ENCODE results near the gene WDR27. TPM values are rescaled to one million over a fixed set of nuclear protein-coding genes. Genes with fewer than 3 reads are reported as not detected.

The WDR27 gene
- total RNA-seq, 4 donors from 2014 or later, result 2.8 to 31.6 (median 4.0) TPM

DNA sequence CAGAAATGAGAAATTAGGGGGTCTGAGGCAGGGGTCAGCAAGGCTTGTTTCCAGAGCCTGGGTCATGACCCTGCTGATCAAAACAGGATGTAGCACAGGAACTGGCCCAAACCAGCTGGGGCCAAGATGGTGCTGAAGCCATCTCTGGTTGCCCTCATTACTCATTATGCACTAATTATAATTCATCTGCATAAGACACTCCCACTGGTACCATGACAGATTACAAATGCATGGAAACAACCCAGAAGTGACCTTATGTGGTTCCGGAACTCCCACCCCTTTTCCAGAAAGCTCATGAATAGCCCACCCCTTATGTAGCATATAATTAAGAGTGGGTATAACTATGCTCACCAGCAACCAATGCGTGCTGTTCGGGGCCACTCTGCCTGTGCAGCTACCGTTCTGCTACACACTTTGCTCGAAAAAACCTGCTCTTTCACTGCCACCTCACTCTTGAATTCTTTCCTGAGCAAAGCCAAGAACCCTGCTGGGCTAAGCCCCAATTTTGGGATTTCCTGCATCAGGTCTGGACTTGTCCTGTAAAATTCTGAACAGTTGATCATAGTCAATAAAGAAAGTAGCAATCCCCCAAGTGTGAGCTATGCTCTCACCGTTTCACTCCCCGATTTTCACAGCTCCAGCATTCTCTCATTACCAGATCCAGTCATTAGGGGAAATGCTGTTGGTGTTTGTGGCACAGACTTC, 122.3 kb downstream of the WDR27 start:
- TF ChIP-seq POLR2A (IDR thresholded peaks at IDR 0.05), result no peak
- TF ChIP-seq, protein P1, sequence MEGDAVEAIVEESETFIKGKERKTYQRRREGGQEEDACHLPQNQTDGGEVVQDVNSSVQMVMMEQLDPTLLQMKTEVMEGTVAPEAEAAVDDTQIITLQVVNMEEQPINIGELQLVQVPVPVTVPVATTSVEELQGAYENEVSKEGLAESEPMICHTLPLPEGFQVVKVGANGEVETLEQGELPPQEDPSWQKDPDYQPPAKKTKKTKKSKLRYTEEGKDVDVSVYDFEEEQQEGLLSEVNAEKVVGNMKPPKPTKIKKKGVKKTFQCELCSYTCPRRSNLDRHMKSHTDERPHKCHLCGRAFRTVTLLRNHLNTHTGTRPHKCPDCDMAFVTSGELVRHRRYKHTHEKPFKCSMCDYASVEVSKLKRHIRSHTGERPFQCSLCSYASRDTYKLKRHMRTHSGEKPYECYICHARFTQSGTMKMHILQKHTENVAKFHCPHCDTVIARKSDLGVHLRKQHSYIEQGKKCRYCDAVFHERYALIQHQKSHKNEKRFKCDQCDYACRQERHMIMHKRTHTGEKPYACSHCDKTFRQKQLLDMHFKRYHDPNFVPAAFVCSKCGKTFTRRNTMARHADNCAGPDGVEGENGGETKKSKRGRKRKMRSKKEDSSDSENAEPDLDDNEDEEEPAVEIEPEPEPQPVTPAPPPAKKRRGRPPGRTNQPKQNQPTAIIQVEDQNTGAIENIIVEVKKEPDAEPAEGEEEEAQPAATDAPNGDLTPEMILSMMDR (IDR thresholded peaks at IDR 0.05 in 4 of 5, conservative IDR thresholded peaks at IDR 0.05 in 1 of 5), result no peak
- H3K27ac ChIP-seq, result no peak overlapping the region
- H3K4me1 ChIP-seq, result no peaks in the 10 kb centered on the region
- DNase-seq (no peak), ATAC-seq (no peak)
- no peaks in the 10 kb centered on the region for H3K36me3 ChIP-seq
- H3K4me3 ChIP-seq, result no peak overlapping the region
- H3K27me3 ChIP-seq, result no peaks in the 10 kb centered on the region
- no peaks in the 10 kb centered on the region for H3K9me3 ChIP-seq
- in situ Hi-C loops (cut with MboI; ENCODE audit: low sequenced_read_pairs in 4 of 4), result no loop called here
- intact Hi-C loops (cut with DNase I; ENCODE audit: low total_unique reads), result no loop called here

DNA sequence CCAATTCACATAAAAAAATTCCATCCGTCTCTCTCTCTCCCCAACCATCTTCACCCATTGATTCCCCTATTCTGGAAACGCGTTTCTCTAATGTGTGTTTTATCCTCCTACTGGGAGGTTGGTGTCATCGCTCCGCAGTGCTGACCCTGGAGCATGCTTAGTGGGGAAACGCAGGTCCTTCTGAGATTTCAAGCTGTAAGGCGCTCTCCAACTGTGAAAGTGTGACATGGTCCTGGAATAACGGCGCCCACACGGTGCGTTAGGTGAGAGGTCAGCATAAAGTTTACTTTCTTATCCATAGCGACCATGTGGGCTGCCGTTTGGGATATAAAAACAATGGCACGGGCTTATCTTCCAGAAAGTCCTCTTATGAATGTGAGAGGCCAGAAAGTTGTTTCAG, 123.9 kb downstream of the WDR27 start:
- Histone ChIP-seq H3K4me1 (no peaks in the 10 kb centered on the region), H3K4me3 (no peak overlapping the region), H3K9me3 (no peaks in the 10 kb centered on the region), H3K27me3 (no peaks in the 10 kb centered on the region), H3K36me3 (no peaks in the 10 kb centered on the region), H3K27ac (no peak overlapping the region)
- in situ Hi-C loops (cut with MboI; ENCODE audit: low sequenced_read_pairs in 4 of 4) (no loop called here), intact Hi-C loops (cut with DNase I; ENCODE audit: low total_unique reads) (no loop called here)
- TF ChIP-seq, protein P1 (IDR thresholded peaks at IDR 0.05 in 4 of 5, conservative IDR thresholded peaks at IDR 0.05 in 1 of 5), result no peak
- no peak for TF ChIP-seq POLR2A (IDR thresholded peaks at IDR 0.05)
- no peak for DNase-seq
- ATAC-seq, result no peak

DNA sequence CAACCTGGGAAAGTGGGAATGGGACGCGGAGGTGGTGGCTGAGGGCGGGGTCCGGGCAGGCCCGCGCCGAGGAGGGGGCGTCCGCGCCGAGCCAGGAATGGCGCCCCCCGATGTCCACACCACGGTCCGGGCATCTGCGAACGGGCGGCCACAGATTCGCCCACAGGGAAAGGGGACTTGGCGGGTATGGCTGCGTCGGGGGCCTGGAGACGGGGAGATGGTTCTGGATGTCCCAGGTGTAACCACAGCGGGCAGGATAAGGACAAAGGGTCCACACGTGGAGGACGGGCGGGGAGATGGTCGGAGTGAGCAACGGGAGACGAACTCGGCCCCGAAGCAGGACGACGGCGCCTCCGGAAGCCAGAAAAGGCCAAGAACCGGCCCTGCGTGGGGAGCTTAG, 124.6 kb downstream of the WDR27 start:
- Histone ChIP-seq H3K4me1 (no peaks in the 10 kb centered on the region), H3K9me3 (no peaks in the 10 kb centered on the region), H3K27me3 (no peaks in the 10 kb centered on the region), H3K36me3 (no peaks in the 10 kb centered on the region), H3K27ac (no peak overlapping the region), H3K4me3 (peak overlapping the region in 1 of 4 donors; percentile 15)
- intact Hi-C loops (cut with DNase I; ENCODE audit: low total_unique reads), result no loop called here
- DNase-seq (no peak), ATAC-seq (no peak)
- in situ Hi-C loops (cut with MboI; ENCODE audit: low sequenced_read_pairs in 4 of 4), result no loop called here
- TF ChIP-seq POLR2A (IDR thresholded peaks at IDR 0.05), result no peak
- TF ChIP-seq, protein P1 (IDR thresholded peaks at IDR 0.05 in 4 of 5, conservative IDR thresholded peaks at IDR 0.05 in 1 of 5), result no peak

DNA sequence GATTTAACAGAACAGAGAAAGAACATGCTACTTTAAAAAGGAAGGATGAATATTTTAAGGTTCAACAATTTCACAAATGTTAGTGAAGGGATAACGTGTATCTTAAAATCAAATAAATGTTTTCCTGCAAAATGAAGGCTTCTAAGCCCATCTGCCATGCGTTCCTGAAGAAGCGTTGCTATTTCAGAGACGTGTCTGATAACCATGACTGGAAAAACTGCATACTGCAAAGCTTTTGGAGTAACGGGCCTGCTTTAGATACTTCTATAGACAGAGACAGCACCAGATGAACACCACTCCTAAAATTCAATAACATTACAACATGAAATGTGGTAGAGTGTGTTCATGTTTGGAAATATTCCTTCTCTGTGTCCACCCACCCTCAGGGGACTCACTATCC, 126.0 kb downstream of the WDR27 start:
- no peaks in the 10 kb centered on the region for H3K27me3 ChIP-seq
- no peak for DNase-seq
- no peak overlapping the region for H3K27ac ChIP-seq
- in situ Hi-C loops (cut with MboI; ENCODE audit: low sequenced_read_pairs in 4 of 4) (no loop called here), intact Hi-C loops (cut with DNase I; ENCODE audit: low total_unique reads) (no loop called here)
- no peaks in the 10 kb centered on the region for H3K36me3 ChIP-seq
- no peaks in the 10 kb centered on the region for H3K4me1 ChIP-seq
- no peak overlapping the region for H3K4me3 ChIP-seq
- no peak for ATAC-seq
- TF ChIP-seq, protein P1 (IDR thresholded peaks at IDR 0.05 in 4 of 5, conservative IDR thresholded peaks at IDR 0.05 in 1 of 5), result no peak
- TF ChIP-seq POLR2A (IDR thresholded peaks at IDR 0.05), result no peak
- no peaks in the 10 kb centered on the region for H3K9me3 ChIP-seq

DNA sequence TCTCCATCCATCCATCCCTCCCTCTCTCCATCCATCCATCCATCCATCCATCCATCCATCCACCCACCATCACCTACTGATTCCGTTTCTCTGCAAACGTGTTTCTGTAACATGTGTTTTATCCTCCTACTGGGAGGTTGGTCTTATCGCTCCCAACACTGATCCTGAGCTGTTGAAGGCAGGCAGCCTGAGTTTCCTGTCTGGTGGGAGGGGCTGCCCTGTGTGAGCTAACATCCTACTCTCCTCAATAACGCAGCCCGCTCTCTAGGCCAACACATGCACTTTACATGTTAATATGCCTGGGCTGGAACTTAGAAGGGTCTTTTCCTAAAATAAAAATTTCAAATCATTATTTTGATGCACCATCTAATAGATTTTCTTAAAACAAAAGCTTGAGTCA, 126.5 kb downstream of the WDR27 start:
- Histone ChIP-seq H3K27ac (no peak overlapping the region), H3K4me1 (no peaks in the 10 kb centered on the region), H3K9me3 (no peaks in the 10 kb centered on the region), H3K4me3 (no peak overlapping the region), H3K27me3 (no peaks in the 10 kb centered on the region), H3K36me3 (no peaks in the 10 kb centered on the region)
- ATAC-seq (no peak), DNase-seq (no peak)
- in situ Hi-C loops (cut with MboI; ENCODE audit: low sequenced_read_pairs in 4 of 4) (no loop called here), intact Hi-C loops (cut with DNase I; ENCODE audit: low total_unique reads) (no loop called here)
- TF ChIP-seq POLR2A (IDR thresholded peaks at IDR 0.05), result no peak
- TF ChIP-seq, protein P1 (IDR thresholded peaks at IDR 0.05 in 4 of 5, conservative IDR thresholded peaks at IDR 0.05 in 1 of 5), result no peak

All from gastrocnemius medialis (tissue), 4 donors.